HG03025 (cell line): Measurements from ENCODE around the gene ZDHHC11B.
"Not testable (repeated sequence)": the region's sequence is repeated elsewhere in the genome, so short reads cannot be mapped to it uniquely, and the experiment has no call there.

Experiments used
- ATAC-seq: cut with Tn5 transposase; IDR thresholded peaks from one replicate; pipeline ENCODE4 v1.9.1; 2021; ENCODE audit warnings: mild to moderate bottlenecking, moderate library complexity; ENCODE audit not compliant: unreplicated experiment, low FRiP score

ZDHHC11B gene

DNA sequence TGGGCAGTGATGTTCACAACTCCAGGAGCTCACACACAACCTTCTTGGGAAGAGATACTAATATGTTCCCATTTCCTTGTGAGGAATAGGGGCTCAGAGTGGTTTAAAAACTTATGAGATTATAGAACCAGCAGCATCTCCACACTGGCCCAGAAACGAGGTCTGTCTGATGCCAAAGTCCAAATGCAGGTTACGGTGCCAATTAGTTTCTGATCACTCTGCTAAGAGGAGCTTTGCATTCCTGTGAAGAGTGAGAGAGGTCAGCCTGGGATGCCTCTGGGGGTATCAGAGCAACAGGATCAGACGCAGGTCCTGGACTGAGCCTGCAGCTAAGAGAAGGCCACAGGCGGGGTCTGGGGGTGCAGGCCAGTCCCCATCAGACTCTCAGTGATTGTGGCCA lies 61.2 kb downstream of the ZDHHC11B start:
- not testable (repeated sequence) for ATAC-seq

DNA sequence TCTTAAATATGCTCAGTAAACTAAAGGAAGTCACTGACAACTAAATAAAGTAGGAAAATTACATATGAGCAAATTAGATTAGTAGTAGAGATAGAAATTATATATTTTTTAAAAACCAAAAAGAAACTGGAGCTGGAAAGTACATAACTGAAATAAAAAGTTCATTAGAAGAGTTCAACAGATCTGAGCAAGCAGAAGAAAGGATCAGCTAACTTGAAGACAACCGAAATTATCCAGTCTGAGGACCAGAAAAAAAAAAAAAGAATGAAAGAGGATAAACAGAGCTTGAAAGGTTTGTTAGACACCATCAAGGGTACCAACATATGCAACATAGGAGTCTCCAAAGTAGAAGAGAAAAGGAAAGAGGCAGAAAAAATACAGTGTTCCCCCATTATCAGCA lies 65.2 kb downstream of the ZDHHC11B start:
- ATAC-seq, result not testable (repeated sequence)

DNA sequence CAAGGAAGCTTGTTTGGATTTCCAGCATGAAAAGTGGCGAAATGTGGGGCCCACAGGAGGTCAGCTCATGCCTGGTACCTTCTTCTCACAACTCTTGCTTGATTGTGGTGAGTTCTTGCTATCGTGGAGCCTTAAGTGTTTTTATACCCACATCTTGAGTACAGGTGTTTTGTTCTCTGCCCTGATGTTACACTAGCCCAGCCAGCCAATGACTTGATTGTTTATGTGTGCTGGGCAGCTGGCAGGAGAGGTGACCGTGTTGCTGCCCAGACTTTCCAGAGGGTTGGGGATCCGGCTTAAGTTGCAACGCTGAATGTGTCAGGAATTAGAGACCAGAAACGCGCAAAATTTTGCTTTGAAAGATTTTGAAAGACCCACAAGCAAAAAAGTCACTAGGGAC lies 67.4 kb downstream of the ZDHHC11B start:
- ATAC-seq, result no peak

DNA sequence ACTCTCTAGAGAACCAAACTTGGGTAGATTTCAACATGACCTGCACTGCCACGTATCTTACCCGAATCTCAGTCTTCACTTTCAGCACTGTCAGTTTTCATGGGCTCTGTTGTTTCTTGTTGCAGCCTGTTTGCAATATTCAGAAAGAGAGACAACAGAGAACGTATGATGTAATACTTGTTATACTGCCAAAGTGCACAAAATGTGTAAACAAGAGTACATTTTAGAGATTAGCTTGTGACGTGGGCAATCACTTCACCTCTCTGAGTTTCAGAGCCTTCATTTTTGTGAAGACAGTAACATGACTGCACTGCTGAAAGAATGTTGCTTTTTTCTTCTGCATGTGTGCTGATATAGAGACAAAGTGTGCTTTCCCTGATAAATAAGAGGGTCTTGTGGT lies 67.8 kb downstream of the ZDHHC11B start:
- not testable (repeated sequence) for ATAC-seq

DNA sequence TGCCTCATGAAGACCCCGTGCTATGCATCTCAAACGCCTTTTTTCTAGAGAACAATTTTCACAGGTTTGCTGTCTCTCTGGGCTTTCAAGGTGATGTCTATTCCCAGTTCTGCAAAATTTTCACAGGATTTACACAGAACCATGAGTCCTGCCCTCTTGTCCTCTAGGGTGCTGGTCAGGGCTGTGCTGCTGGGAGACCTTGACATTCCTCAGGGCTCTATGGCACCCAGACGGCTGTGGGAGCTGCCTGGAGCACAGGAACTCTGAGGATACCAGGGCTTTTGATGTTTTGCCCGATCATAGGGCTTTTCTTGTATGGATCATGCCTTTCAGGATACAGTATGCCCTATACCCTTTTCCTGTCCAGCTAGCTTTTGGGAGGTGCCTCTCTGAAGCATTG lies 68.9 kb downstream of the ZDHHC11B start:
- ATAC-seq, result not testable (repeated sequence)

DNA sequence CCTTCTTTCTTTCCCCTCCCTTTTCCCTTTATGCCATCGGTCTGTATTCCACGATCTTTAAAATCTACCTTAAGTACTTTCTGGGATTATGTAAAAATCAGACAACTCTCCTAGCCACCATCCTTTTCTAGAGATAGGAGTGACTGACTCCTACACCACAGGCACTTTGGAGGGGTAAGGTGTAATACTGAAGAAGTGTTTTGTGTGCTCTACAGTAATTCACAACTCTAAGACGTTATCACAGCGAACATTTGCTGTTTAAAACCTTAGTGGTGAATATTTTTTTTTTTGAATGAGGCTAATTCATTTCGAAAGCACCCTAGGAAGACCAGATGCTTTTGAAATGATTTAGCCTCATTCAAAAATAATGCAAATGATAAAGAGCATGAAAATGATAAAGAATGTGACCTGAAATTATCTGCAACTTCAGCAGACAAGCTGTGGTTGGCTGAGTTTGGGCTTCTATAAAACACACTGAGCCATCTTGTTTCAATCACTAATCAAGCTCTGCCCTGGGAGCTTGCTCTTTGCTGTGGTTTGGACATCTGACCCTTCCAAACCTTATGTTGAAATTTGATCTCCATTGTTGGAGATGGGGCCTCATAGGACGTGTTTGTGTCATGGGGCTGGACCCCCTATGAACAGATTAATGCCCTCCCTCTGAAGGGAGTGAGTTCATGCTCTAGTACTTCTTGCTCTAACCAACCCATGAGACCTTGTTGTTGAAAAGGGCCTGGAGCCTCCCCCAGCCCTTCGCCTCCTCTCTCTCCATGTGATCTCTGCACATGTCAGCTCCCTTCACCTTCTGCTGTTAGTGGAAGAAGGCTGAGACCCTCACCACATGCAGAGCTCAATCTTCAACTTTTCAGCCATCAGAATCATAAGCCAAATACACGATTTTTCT lies 70.1 kb downstream of the ZDHHC11B start:
- not testable (repeated sequence) for ATAC-seq

DNA sequence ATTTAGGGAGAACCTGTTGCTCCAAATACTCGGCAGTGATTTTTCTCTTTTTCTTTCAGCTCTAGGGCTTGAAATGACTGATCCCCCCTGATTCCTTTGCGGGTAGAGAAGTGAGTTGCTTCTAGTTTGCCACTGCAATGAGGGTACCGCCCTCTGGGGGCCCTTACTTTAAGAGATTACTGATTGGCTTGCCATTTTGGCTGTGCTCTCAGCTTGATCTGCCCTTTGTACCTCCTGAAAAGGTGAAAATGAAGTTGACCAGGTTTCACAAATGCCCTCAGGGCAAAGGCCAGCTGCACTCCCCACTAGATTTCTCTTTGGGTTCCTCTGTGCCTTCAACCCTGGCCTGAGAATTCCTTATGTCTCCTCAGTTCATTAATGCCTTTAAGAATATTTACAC lies 70.8 kb downstream of the ZDHHC11B start:
- not testable (repeated sequence) for ATAC-seq

DNA sequence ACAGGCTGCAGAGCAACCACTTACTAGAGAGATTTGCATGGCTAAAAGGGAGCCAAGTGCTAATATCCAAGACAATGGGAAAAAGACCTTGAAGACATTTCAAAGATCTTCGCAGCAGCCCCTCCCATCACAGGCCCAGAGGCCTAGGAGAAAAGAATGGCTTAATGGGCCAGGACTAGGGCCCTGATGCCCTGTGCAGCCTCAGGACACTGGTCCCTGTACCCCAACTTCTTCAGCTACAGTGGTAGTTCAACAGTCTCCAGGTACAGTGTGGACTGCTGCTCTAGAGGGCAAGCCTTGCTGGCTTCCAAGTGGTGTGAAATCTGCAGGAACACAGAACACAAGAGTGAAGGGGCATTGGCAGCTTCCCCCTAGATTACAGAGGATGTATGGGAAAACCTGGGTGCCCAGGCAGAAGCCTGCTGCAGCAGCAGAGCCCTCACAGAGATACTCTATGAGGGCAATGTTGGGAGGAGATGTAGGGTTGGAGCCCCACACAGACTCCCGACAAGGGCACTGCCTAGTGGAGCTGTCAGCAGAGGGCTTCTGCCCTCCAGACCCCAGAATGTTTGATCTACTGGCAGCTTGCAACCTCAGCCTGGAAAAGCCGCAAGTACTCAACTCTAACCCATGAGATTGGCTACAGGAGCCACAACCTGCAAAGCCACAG lies 75.5 kb downstream of the ZDHHC11B start:
- ATAC-seq, result not testable (repeated sequence)

DNA sequence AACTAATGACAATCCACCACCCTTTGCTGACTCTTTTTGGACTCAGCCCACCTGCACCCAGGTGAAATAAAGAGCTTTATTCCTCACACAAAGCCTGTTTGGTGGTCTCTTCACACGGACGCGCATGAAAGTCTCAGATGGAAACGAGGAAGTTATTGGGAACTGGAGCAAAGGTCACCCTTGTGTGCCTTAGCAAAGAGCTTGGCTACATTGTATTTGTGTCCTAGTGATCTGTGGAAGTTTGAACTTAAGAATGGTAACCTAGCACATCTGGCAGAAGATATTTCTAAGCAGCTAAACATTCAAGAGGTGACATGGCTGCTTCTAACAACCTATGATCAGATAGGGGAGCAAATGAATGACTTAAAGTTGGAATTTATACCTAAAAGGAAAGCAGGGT lies 76.2 kb downstream of the ZDHHC11B start:
- ATAC-seq, result not testable (repeated sequence)

DNA sequence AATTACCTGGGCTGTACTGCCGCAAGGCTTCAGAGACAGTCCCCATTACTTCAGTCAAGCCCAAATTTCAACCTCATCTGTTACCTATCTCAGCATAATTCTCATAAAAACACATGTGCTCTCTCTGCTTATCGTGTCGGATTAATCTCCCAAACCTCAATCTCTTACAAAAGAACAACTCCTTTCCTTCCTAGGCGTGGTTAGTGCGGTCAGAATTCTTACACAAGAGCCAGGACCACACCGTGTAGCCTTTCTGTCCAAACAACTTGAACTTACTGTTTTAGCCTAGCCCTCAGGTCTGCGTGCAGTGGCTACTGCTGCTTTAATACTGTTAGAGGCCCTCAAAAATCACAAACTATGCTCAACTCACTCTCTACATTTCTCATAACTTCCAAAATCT lies 78.4 kb downstream of the ZDHHC11B start:
- ATAC-seq, result not testable (repeated sequence)

DNA sequence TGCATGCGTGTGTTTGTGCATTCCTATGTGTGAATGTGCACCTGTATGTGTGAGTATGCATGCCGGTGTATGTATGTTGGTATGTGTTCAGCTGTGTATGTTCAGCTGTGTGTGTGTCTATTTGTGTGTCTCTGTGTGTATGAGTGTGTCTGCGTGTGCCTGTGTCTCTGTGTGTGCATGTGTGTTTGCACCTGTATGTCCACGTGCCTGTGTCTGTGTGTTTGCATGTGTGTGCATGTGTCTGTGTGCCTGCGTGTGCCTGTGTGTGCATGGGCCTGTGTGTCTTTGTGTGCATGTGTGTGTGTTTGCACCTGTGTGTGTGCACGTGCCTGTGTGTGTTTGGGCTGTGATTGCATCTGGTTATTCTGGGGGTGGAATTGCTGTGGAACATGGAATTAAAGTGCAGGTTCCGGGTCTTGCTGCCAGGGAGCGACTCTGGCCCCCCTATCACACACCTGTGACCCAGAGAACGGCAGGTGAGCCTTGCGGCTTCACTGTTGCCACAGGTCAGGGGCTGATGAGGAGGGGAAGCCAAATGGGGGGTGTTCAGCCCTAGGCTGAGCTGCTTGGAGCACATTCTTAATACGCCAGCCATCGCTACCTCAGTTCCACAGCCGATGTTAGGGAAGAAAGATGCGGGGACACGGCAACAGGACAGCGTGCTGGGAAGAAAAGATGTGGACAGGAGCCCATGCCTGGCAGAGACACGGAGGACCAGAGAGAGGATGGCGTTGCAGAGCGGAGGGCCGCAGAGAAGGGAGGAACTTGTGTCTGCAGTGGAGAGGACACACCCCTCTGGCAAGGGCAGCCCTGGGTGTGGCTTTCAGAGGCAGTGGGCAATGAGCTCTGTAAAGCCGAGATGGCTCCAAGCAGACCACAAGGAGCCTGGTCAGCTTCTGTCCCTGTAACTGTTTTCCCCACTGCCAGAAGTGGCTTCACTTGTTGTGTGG lies 87.5 kb downstream of the ZDHHC11B start:
- not testable (repeated sequence) for ATAC-seq

DNA sequence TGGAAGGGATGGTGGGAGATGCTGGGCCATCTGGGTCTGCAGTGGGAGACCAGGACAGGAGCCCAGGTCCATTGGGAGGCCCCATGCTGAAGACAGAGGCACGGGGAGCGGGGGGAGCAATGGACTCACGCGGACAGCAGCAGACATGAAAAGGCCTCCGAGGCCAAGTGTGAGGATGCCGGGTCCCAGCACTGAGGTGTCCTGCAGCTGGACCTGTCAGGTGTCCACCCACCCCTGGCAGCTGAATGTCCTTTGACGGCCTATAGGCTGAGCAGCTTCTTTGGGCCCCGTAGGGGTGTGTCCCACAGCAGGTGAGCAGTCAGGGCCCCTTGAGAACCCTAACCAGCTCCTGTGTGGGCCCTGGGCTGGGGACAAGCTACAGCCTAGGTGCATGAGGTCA lies 88.3 kb downstream of the ZDHHC11B start:
- not testable (repeated sequence) for ATAC-seq

DNA sequence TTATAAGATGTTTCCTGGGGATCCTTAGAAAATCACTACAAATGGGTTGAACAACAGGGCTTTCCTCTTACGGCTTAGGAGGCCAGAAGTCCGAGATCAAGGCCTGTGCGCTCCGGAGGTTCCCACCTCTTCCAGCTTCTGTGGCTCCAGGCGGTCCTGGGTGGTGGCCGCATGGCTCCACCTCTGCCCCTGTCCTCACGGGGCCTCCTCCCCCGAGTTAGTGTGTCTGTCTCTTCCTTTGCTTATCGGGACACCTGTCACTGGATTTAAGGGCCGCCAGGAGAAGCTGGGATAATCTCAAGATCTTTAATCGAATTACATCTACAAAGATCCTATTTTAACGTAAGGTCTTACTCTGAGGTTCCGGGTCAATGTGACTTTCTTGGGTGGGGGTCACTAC lies 89.1 kb downstream of the ZDHHC11B start:
- not testable (repeated sequence) for ATAC-seq

DNA sequence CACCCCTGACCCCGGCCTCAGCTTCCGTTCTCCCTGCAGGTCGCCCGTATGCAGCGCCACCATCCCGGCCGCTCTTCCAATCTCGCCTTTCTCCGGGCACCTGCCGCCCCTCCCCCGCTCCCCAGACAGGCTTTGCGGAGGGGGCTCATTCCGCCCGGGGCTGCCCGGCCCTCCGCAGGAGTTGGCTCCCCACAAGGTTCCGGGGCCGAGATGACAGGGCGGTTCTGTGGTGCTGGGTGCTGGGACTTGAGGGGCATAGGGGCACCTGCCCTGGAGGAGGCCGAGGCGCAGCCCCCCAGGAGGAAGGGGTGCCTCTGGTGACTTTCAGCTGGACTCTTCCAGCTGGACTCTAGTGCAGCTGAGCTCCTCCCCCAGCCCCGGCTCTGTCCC lies 90.5 kb downstream of the ZDHHC11B start:
- ATAC-seq, result not testable (repeated sequence)

DNA sequence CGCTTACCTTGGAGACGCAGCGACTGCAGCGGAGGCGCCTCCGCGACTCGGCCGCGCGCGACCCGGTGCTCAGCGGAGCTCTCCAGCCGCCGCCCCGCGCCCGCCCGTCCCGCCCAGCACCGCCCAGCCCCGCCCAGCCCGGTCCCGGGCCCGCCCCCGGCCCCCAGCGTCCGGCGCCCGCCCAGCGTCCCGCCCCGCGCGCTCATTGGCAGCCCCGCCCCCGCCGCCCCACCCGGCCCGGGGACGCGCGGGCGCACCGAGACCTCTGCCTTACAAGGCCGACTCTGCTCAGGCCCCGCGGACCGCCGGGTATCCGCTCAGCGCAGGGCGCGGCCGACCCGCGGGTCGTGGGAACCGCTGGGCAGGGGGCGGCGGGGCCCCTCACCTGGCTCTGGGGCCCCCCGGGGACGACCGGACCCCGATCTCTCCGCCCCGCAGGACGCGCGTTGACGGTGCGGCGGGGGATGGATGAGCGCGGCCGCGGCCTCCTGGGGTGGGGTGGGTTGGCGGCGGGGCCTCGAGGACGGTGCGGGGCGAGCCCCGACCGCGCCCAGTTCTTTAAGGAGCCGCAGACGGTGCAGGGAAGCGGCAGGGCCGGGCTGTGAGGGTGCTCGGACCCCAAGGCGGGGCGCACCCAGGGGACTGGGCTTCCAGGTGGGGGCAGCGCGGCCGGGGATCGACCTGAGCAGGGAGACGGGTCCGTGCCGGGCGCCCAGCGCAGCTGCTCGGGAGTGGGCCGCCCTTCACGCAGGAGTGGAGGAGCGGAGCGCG lies 91.1 kb downstream of the ZDHHC11B start, which contains the start of gene TPPP:
Gene TPPP, minus strand, starts transcription at position 82 of the 771 bp plus-strand sequence. CDS start 15,292 bp downstream, outside the sequence.
- peak; percentile 63 for ATAC-seq

DNA sequence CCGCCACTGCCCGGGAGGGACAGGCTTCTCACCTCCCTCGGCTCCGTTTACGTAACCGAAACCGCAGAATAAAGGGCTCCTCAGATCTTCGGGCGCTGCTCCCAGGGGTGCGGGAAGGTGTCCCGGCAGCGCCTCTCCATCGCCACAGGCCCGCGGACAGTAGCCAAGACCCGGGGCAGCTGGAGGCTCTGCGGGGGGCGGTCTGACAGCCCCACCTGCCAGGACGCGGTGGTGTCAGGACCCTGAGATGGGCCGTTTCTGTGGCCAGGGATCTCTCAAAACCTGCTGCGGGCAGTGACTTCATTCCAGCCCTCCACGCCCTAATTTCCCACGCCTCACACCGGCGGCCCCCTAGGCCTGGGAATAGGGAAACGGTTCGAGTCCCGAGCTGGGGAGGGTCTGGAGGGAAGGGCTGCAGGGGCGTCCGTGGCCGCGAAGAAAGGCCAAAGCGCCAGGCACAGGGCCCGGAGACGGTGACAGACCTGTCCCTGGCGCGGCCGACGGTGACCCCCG lies 91.9 kb downstream of the ZDHHC11B start:
- not testable (repeated sequence) for ATAC-seq

DNA sequence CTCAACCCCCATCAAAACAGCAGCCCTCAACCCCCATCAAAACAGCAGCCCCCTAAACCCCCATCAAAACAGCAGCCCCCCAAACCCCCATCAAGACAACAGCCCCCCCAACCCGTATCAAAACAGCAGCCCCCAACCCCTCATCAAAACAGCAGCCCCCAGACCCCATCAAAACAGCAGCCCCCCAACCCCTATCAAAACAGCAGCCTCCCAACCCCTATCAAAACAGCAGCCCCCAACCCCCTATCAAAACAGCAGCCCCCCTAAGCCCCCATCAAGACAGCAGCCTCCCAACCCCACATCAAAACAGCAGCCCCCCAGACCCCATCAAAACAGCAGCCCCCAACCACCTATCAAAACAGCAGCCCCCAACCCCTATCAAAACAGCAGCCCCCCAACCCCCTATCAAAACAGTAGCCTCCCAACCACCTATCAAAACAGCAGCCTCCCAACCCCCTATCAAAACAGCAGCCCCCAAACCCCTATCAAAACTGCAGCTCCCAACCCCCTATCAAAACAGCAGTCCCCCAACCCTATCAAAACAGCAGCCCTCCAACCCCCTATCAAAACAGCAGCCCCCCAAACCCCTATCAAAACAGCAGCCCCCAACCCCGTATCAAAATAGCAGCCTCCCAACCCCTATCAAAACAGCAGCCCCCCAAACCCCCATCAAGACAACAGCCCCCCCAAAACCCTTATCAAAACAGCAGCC lies 92.6 kb downstream of the ZDHHC11B start:
- no peak for ATAC-seq

DNA sequence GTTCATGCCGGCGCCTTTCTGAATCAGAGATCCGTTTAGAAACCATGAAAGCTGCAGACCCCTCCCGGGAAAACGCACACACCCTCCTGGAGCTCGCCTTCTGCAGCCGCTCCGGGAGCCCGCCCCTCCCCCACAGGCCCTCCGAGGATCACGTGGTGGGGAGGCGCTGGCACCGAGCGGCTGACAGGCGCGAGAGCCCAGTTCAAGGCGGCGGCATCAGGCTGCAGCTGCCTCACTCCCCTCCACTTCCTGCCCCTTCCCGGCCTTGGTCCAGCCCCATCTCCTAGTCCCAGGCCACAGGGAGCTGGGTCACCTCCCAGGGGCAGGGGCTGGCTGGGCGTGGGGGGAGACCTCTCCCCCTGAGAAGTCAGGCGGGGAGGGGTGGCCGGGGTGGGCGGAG lies 93.5 kb downstream of the ZDHHC11B start:
- ATAC-seq, result not testable (repeated sequence)

DNA sequence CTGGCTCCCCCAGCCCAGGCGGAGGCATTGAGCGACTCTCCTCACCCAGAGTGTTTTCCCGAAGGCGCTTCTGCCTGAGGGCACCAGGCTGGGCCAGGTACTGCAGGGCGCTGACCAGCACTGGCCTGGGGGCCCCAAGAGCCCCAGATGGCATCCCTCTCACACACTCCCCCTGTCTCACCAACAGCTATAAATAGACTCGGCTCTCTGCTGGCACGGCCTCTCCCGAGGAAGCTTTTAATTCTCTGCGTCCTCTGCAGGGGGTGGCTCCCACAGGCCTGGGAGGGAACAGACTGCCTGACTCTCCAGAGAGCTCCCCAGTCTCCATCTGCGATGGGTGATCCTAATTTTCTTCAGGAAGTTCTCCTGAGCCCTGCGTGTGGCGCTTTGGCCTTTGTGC lies 94.2 kb downstream of the ZDHHC11B start:
- not testable (repeated sequence) for ATAC-seq
